ENCODE results near the gene DLG1.

Gene DLG1

DNA sequence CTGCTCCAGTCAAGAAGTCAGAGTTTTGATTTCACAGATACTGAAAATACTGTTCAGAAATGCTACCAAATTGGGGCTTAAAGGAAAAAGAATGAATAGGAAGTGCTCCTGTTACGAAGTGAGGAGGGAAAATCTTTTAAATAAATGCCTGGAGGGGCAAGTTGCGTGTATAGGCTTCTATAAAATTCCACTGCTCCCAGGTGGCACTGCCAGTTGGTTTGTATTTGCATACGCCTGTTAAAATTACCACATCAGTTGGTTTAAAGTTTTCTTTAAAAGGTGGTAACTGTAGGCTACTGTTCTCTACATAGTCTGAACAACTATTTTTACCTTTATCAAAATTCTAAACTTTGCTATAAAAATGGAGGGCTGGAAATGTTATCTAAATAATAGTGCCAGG is 123.5 kb downstream of the DLG1 start:
- no peak for DNase-seq (ENCODE audit: low read depth in 2 of 2)

- DNase-seq (ENCODE audit: low read depth in 2 of 2): no peak
Observed at GRCh38 chr3:197173620-197174019, 124.8 kb downstream of the DLG1 start.

DNA sequence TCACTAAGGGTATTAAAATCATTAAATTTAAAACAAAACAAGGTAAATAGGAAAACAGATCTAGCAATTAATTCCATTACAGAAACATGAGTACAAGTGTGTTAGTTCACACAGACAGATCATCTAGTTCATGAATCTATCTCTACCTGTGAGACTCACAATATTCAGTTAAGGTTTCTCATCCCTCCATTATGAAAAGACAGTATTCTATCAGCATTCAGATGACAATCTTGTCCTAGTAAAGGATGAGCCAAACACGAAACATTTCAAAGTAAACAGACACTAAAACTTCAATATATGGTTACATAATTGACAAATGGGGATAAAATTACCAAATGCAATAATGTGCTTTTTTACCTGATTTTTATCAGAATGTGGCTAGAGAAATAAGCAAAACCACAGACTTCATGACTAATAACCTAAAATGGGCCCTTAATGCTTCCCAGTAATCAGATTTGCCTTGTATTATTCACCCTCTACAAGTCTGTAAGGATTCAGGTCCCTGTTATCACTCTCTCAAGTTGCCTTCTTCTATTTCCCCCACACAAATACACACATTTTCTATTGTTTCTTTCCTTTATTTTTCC is 126.8 kb downstream of the DLG1 start:
- no peak for DNase-seq (ENCODE audit: low read depth in 2 of 2)

DNA sequence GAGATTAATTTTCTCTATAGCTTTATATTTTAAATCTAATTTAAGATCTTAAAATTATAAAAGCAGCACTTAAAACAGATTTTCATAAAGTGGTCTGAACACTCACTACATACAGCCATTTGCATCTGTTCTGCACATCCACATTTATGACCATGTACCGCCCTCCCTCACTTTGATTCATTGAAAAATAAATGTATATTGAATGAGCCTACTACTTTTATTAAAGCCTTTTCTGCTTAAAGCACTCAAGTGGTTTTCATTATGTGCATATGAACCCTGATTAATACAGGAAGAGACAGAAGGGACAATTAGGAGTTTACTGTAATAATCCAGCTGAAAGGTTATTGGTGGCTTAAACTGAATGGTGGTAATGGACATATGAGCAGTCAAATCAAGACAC is 129.4 kb downstream of the DLG1 start:
- no peak for DNase-seq (ENCODE audit: low read depth in 2 of 2)

DNA sequence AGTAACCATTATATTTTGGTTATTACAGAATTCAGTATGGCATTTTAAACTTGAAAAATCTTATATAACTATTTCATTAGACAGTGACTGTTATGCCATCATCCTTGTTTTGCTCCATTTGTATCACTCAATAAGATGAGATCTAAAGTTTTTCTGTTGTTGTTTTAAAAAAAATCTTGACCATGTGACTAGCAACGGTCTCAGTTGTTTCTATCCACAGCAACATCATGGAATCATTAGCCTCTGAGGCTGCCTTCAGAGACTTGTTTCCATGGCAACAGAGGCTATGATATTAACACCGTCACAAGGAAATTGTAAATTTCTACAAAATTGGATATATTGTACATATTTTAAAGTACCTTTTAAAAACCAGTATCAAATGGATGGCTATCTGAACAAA is 129.8 kb downstream of the DLG1 start:
- DNase-seq (ENCODE audit: low read depth in 2 of 2): no peak

DNA sequence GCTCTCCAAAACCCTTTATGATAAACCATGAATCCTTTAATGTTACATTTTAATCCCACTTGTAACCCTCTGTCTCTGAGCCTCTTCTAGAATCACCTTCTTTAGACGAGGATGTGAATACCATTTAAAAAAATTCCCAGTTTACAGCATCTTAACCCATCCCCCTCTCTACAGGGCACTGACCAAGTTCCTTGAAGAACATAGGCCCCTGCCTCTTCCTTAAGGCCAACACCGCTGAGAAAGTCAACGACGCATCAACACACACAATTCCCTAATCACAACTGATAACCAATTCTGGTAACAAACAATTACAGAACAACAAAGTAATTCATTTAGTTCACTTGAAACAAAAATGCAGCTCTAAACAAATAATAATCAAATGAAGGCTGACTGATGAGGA is 130.3 kb downstream of the DLG1 start:
- DNase-seq (ENCODE audit: low read depth in 2 of 2): no peak

DNA sequence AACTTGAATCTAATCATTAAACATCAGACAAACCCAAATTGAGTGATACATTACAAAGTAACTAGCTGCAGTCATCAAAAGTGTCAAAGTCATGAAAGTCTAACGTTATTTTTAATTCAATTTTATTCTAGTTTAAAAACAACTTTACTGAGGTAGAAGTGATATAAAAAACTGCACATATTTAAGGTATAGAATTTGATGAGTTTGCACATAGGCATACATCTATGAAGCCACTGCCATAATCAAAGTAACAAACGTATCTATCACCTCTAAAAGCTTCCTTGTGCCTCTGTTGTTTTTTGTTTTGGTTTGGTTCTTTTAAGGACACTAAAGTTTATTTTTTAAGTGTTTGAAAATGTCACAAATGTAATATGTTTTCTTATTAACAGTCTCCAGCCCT is 130.9 kb downstream of the DLG1 start:
- DNase-seq (ENCODE audit: low read depth in 2 of 2): no peak

- DNase-seq (ENCODE audit: low read depth in 2 of 2): no peak
Observed at GRCh38 chr3:197165890-197166289, 132.5 kb downstream of the DLG1 start.

DNA sequence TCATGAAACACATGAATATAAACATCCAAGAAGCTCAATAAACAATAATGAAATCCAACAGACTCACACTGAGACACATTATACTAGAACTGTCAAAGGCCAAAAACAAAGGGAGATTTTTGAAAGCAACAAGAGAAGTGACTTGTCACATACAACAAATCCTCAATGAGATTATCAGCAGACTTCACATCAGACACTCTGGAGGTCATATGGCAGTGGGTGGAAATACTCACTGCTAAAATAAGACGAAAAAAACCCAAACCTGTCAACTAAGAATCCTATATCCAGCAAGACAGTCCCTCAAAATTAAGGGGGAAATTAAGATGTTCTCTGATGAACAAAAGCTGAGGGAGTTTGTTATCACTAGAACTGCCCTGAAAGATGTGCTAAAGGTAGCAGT is 143.4 kb downstream of the DLG1 start:
- no peak for DNase-seq (ENCODE audit: low read depth in 2 of 2)

DNA sequence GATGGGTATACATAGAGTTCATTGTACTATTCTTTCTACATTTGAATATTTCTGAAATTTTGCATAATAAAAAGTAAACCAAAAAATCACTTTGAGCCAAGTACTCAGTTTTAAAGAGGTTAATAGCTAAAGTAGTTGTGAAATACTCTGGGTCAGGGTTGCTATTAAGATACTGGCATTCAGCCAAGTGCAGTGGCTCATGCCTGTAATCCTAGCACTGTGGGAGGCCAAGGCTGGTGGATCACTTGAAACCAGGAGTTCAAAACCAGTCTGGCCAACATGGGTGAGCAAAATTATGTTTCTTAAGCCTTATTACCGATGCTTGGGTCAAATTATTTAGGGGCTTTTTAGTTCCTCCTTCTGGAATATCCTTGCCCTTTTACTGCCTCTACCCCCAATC is 146.8 kb downstream of the DLG1 start:
- DNase-seq (ENCODE audit: low read depth in 2 of 2): no peak

GRCh38 chr3:197149528-197149927 is 148.9 kb downstream of the DLG1 start:
- DNase-seq (ENCODE audit: low read depth in 2 of 2): no peak

DNA sequence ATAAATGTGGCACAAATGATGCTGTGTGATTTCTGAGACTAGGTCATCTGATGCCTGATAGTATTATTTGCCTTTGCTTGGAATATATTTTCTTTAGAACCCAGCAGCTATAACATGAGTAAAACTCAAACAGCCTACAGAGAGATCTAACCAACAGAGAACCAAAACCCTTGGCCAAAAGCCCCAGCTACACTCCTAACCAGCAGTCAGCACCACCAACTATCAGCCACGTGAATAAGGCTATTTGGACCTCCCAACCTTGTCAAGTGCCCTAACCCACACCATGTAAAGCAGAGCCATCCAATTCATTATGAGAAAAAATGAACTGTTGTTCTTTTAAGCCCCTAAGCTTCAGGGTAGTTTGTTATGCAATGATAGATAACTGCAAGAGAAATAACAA is 154.2 kb downstream of the DLG1 start:
- DNase-seq (ENCODE audit: low read depth in 2 of 2): no peak

GRCh38 chr3:197139586-197139985 is 158.8 kb downstream of the DLG1 start:
- no peak for DNase-seq (ENCODE audit: low read depth in 2 of 2)

- no peak for DNase-seq (ENCODE audit: low read depth in 2 of 2)
Observed at GRCh38 chr3:197137751-197138150, 160.7 kb downstream of the DLG1 start.

- DNase-seq (ENCODE audit: low read depth in 2 of 2): no peak
Observed at GRCh38 chr3:197136744-197137143, 161.7 kb downstream of the DLG1 start.

- DNase-seq (ENCODE audit: low read depth in 2 of 2): no peak
Observed at GRCh38 chr3:197135212-197135611, 163.2 kb downstream of the DLG1 start.

GRCh38 chr3:197132916-197133530 is 165.4 kb downstream of the DLG1 start:
- no peak for DNase-seq (ENCODE audit: low read depth in 2 of 2)

- no peak for DNase-seq (ENCODE audit: low read depth in 2 of 2)
Observed at GRCh38 chr3:197125636-197126035, 172.8 kb downstream of the DLG1 start.

DNA sequence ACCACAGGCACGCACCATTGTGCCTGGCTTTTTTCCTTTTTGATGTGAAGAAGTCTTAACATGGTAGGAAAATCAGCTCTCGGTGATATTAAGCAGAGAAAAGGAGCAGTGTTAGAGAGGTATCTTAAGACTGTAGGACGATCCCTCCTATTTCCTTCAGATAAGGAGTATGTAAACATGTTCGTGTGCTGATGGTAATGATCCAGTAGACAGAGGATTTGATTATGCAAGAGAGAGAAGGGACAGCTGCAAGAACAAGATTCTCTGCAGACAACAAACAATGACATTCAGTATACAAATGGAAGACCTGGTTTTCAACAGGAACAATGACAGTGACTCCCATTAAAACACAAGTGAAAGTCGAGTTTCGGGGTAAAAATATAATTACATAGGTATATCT is 173.7 kb downstream of the DLG1 start:
- DNase-seq (ENCODE audit: low read depth in 2 of 2): no peak

DNA sequence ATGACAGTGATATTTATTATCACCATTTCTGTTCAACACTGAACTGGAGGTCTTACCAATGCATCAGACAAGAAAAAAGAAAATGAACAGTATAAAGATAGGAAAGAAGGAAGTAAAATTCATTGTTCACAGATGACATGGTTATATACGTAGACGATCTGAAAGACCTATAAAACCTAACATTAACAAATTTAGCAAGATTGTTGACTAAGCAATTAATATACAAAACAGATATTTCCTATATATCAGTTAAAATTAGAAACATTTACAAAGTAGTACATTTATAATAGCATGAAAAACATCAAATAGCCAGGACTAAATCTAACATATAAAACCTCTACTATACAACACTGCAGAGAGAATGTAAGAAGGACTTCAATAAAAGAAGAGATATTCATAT is 176.0 kb downstream of the DLG1 start:
- DNase-seq (ENCODE audit: low read depth in 2 of 2): no peak

GRCh38 chr3:197117114-197117513 is 181.3 kb downstream of the DLG1 start:
- no peak for DNase-seq (ENCODE audit: low read depth in 2 of 2)

GRCh38 chr3:197114007-197114406 is 184.4 kb downstream of the DLG1 start:
- no peak for DNase-seq (ENCODE audit: low read depth in 2 of 2)

DNA sequence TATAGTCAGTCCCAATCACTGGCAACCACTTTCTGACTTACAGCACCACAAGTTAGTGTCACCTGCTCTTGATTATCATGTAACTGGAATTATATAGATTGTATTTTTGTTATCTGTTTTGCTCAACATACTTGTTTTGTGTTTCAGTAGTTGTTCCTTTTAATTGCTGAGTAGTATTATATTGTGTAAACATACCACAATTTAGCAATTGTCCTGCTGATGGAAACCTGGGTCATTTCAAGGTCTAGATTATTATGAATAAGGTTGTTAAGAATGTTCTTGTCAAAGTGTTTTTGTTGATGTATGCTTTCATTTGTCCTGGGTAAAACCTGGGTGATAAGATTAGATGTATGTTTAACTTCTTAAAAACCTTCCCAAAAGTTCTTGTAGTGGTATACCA is 186.7 kb downstream of the DLG1 start:
- DNase-seq (ENCODE audit: low read depth in 2 of 2): no peak

DNA sequence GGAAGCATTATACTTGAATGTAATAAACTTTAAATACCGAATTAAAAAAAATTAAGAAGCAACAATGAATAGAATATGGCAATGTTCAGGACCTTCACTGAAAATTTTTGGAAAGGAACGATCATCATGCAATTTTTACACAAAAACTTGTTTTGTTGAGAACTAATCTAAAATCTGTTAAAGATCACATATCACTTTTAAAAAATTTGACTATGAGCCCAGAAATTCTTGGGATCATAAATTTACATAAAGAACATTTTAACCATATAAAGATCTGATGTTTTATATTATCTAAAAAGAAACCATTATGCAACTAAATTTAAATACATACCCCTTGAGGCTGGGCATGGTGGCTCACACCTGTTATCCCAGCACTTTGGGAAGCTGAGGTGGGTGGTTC is 192.6 kb downstream of the DLG1 start:
- DNase-seq (ENCODE audit: low read depth in 2 of 2): no peak

Measured in stimulated activated CD4-positive, alpha-beta T cell treated with anti-CD3 and anti-CD28 coated beads, Interleukin-15, amount 100 ng/mL, for 48 hours (primary cell).